GM21529 (cell line): ENCODE results near the gene MYEOV.

Experiments used
- ATAC-seq: cut with Tn5 transposase; IDR thresholded peaks from one replicate; pipeline ENCODE4 v1.9.1; 2021; ENCODE audit not compliant: unreplicated experiment

The MYEOV gene

DNA sequence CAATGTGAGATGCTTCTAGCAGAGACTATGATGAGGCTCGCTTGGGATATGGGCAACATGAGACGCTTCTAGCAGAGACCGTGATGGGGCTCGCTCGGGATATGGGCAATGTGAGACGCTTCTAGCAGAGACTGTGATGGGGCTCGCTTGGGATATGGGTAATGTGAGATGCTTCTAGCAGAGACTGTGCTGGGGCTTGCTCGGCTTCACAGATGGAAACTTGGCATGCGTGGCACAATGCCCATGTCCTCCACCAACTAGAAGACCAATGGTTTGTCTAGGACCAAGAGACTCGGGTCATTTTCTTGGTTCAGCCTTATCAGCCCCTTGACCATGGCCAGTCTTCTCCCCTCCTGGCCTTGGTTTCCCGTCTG, 7.1 kb downstream of the MYEOV start:
- ATAC-seq = no peak

DNA sequence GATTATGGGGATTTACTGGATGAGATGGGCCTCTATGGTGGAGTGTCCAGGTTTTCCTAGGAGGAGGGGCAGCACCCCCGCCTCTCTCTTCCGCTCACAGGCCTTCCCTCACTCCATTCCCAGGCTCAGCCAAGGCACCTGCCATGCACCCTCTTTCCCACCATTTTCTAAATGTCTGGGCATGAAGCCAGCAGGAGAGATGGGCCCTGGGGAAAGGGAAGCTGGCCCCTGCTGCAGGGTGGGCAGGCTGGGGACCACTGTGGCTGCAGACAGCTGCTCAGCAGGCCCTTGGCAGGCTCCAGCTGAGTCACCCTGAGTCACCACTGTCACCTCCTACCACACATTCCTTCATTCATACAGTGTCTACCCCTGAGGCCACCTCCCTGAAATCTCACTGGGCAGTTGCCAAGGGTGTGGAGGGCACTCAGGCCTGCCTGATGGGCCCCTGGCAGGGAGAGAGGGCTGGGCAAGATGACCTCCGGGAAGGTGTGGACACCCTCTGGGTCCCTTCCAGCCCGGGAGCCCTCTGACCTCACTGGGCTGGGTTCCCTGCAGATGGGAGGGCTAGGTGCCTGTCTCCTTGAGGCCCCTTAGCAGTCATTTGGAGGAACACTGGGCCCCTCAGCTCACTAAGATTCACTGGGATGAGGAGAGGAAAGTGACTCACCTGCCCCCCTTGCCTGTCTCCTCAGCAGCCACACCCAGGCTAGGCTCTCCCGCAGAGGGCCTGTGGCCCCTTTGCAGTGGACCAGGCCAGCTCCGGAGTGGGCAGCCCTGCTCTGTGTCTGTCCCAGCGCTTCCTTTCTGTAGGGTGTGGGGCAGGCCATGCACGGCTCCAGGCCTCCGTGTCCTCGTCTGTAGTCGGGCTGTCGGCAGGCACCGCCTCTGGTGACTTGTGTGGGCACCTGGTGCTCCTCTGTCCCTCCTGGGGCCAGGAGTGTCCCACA, 7.8 kb downstream of the MYEOV start:
- ATAC-seq = no peak

DNA sequence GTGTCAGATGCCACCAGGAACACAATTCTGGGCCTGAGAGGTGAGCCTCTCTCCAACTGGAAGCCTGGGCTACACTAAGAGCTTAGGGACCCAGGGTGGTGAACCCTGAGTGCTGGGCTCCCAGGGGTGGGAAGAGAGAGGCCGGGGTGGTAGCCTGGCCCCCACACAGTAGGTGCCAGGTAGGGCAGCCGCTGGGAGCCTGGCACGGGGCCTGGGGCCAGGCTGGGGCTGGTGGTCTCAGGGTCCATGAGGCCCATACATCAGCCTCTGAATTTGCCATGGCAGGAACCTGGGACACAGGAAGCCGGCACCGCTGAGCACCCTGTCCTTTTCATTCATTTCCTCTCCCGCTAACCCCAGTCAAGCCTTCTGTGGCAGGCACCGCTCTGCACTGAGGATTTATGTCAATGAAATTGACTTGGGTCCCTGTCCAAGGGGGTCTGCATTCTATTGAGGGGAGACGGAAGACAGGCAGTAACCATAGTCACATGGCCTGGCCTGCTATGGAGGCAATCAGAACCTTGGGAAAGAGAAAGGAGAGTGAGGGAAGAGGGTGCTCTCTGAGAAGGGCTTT, 8.6 kb downstream of the MYEOV start:
- ATAC-seq = no peak

DNA sequence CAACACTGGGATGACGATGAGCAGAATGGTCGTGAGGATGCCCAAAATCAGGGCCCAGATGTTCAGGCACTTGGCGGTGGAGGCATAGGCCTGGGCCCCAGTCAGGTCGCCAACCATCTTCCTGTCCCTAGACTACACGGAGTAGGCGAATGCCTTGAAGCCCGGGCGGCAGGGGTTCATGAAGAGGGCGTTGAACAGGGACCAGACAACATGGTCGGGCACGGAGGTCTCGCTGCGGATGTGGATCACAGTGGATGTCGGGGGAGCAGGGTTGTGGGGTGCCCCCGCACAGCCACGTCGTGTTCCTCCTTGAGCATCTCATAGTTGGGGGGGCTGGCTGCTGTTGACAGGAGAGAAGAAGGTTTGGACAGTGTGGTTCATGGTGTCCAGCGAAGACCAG, 9.5 kb downstream of the MYEOV start:
- ATAC-seq = no peak

DNA sequence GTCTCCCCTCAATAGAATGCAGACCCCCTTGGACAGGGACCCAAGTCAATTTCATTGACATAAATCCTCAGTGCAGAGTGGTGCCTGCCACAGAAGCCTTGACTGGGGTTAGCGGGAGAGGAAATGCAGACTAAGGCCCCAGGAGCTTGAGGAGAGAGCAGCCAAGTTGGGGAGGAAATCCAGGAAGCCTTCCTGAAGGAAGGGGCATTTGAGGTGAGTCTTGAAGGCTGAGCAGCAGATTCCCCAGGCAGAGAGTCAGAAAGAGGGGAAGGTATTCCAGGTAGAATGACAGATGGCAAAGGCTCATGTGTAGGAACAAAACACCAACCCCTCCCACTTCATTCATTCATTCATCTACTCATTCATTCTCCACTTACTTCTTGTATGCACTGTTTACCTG, 10.3 kb downstream of the MYEOV start:
- ATAC-seq = no peak

DNA sequence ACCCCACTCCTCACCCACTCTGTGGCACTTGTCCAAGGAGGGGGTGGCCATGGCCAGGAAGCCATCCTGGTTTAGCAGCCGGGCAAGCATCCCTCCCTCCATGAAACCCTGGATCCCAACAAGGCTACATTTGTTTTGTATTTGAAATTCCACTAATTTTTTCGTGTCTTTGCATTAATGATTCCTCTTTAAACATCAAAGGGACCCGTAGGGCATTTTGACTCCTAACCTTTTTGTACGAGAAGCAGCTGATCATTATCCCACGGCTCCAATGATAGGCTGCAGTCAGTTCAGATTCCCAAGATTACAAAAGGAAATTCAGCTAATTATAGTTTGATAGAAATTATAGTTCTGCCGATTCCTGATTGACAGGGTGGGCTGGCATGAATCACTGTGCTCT, 10.7 kb downstream of the MYEOV start:
- no peak for ATAC-seq

DNA sequence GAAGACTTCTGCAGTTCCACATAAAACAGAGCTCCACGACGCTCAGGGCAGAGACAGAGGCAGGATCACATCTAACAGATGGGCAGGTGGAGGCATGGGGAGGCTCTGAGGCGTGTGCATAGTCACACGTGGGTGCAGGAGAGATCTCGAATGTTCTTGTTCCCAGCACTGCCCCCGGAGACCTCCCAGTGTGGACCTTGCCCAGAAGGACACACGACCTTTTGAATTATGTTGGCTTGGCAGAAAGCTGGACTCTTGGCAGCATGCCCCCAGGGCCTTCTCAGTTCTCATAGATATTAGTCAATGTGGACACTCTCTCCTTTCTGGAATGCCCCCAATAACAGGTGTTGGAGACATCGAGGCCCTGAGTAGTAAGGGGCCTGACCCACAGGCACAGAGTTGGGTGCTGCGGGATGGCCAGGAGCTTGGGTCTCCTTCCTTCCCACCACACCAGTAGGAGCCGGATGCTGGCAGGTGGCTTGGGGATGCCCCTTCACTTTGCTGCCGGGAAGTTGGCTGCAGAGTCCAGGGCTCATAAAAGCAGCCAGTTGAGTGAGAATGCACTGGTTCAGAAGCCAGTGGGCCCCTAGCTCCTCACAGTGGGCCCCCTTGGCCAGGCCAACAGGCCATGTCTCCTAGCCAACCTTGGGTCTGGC, 12.1 kb downstream of the MYEOV start:
- ATAC-seq = no peak

DNA sequence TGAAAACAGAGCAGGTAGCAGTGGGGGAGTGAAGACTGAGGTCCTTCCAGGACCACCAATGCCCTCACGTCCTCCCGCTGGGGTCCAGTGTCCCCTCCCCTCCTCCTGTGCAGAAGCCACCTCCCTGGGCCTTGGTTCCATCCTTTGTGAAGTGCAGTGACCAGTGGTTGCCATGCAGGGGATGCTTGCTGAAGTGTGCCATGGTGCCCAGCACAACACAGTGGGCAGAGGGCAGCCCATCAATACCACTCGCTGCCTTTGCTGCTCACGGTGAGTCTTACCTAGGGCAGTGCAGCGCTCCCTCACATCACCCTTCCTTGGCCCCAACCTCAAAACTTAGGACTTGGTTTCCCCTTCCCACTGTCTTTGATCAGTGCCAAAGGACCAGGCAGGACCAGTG, 12.9 kb downstream of the MYEOV start:
- ATAC-seq = no peak

DNA sequence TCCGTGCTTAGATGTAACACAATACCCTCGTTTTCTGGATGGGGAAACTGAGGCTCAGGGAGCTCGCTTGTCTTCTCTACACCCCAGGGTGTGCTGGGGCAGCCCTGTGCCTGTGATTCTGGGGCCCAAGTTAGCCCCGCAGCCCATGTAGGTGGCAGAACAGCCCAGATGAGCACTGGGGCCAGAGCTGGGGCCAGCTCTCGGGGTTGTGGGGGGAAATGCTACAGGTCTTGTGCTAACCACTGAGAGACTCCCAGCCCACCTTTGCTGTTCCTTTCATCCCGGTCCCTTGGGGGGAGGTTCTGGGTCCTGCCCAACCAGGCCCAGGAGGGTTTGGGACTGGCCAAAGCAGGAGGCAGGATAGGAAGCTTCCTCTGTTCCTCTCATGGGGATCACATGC, 13.5 kb downstream of the MYEOV start:
- no peak for ATAC-seq

DNA sequence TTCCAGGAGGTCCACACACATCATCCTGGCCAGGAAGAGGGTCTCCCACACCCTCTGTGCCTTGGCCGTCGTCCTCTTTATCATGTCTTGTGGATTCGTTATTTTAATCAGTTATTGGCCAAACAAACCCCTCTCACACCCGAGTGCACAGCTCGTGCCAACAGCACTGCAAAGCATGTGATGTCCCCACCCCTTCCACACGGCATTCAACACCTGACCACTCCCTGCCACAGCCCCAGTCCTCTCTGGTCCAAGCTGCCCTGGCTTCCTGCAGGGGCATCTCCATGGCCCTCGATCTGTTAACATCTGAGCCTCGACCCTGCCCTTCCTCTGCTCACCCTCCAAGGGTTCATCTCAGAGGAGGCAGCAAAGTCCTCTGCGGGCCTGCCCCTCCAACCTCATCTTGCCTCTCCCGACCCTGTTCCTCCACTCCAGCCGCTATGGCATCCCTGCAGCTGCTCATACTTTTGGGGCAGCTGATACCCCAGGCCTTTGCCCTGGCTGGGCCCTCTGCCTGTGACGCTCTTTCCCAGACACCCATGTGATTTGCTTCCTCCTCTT, 14.0 kb downstream of the MYEOV start:
- no peak for ATAC-seq

DNA sequence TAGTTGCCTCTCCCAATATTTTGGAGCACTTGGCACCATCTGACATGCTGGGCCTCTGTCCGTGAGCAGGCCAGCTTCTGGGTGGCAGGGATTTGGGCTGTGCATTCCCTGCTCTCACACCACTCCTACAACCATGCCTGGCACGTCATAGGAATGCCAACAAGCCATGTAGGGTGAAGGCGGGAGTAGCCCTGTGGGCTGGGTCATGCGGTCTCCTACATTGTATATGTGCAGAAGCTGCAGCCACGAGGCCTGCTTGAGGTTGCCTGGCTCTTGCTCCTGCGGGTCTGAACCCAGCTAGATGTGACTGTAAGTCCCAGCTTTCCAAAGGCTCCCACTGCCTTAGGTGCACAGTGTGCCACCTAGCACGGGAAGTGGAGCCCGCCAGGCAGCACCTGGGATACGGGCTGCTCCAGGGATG, 14.5 kb downstream of the MYEOV start:
- no peak for ATAC-seq

DNA sequence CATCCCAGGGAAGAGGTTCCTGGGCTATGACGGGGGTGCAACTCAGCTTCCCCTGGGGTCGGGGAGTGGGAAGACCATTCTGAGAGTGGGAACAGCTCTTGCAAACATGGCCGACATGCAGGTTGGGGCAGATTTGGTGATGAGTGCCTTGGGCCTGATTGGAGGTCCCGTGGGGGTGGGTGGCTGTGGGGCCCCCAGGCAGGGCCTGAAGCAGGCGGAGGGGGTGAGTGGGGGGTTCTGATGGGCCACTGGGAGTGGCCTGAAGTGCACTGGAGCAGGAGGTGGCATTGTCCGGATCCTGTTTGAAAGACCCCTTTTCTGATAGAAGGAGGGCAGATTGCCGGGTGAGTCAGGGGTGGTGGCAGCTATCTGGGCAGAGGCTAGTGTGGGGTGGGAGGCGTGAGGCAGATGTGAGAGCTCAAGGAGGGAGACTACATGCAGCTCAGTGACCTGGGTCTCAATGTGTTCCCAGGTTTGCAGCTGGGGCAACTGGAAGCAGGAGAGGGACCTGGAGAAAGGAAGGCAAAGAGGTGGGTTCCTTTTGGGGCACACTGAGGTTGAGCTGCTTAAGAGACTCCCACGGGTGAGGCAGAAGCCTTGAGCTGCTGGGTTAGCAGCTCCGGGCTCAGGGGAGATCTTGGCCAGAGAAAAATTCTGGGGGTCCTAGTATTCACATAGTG, 15.1 kb downstream of the MYEOV start:
- no peak for ATAC-seq

DNA sequence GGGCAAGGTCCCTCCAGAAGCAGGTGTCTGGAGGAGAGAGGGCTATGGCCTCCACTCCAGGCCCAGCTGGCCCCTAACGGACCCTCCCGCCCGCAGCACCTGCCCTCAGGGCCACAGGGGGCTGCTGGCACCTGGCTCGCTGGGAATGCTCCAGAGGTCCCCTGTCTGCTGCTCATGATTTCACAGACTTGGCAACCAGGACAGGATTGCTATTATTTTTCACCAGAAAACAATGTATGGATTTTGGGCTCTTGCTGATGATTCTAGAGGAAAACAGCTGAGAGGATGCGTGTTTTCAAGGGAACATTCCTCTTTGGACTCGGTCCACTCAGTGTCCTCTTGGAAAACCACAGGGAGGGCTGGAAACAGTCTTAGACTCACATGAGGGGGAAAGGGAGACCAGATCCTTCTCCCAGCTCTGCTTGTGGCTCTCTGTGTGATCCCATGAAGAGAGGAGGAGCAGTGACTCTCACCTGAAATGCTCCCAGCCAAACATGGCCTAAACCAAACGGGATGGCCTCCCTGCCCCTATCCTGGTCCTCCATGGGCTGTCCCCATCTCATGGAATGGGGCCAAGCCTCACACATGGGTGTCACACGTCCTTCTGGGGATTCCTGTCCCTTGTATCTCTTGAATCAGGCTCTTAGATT, 15.8 kb downstream of the MYEOV start:
- ATAC-seq = no peak

DNA sequence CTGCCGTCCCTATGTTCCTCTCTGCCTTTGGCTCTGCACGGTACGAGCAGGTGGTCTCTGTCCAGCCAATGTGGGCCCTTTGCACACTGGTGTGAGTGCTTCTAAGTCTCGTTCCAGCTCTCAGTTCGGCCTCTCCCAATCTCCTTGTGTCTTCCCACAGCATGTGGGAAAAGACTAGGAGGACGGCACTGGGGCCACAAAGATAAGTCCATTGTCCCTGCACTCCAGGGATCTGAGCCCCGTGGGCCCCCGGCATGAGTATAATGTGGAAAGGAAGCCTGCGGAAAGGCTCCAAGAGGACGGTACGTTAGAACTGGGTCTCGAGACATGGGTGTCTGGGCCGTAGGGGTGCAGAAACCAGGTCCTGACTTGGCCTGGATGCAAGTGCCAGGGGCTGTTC, 16.4 kb downstream of the MYEOV start:
- ATAC-seq = no peak

DNA sequence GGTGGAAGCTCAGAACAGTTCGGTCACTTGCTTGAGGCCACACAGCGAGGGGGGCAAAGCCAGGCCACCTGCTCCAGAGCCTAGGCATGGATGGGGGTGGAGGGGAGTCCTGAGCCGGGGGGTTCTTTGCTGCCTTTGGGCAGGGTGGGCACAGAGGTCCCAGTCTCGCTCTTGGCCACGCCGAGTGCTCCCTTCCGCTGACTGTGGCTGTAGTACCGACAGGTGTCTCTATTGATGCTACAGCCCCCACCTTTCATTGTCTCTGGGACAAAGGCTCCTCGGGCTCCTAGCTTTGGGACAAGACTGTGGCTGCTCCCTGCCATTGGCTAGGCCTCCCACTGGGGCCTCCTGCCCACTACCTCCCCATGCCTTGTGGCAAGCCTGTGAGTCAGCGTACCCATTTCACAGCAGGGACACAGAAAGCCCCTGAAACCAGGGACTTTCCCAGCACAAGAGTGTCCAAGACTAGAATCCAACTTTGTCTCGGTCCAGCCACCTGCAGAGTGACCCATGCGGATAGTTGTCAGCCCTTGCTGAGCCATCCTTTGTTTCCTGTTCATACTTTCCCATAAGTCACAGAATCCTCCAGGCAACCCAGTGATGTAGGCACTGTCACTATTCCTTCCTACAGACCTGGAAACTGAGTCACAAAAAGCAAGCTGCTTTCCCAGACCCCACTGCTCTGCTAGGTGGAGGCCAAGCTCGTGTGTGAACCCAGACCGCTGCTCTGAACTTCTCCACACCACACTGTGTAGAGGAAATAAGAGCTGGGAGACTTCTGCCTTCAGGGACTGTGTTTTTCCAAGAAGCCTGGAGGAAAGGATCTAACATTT, 17.2 kb downstream of the MYEOV start:
- ATAC-seq = no peak

DNA sequence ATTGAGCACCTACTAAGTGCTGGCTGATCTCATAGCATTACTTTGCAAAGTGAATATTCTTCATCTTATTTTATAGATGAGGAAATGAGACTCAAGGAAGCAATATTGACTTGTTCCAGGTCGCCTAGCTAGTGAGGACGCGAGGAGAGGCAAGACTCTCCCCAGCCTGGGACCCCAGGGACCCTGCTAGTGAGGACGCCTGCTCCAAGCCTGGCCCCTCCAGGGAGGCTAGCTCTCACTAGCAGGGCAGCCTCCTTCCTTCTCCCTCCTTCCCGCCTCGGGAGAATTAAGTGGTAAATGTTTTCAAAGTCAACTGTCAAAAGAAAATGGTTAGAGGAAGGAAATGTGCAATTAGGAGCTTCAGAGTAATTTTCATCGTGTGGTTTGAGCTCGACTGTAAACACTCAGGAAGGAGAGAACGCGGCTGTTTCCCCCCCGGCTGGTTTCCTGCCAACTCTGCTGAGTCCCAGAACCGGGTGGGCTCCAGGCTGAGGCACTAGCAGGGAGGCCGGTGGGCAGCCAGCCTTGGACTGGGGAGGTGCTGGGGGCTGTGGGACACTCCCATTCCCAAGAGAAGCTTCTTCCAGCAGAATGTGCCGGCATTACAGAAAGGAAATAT, 17.9 kb downstream of the MYEOV start:
- no peak for ATAC-seq

DNA sequence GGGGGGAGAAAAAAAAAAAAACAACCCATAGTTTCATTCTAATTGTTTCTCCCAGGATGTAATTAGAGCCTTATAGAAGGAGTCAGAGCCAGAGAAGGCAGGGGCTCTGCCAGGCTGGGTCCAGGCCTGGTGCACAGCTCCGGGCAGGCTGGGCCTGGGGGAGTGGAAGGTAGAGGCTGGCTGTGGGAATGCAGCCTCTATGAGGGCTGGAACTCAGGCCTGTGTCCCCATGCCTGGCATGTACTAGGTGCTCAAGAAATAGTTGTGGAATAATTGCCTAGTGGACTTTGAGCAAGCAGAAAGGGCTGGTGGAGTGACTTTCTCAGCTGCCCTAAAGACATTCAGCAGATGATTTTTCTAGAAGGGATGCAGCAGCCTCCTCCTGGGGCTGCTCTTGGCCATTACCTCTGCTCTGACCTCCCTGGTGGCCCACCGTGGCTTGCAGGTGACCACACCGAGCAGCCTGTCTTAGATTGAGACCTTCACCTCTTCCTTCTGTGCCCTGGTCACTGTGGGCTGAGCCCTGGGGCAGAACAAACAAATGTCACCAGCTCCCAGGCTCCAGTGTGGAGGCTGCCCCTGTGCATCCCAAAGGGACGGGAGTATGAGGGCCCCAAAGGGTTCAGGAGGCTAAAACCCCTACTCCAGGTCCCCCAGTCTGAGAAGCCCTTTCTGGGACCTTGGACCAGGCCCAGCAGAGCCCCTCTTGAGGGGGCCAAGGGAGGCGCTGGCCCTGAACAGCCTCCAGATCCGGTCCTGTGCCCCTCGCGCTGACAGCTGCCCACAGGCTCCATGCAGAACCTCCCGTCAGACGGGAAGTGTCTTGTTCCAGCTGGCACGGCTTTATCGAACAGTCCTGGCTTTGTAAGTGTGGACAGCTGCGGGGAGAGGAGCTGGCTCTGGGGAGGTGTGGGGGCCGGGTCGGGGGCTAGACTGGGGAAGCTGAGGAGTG, 18.8 kb downstream of the MYEOV start:
- no peak for ATAC-seq

DNA sequence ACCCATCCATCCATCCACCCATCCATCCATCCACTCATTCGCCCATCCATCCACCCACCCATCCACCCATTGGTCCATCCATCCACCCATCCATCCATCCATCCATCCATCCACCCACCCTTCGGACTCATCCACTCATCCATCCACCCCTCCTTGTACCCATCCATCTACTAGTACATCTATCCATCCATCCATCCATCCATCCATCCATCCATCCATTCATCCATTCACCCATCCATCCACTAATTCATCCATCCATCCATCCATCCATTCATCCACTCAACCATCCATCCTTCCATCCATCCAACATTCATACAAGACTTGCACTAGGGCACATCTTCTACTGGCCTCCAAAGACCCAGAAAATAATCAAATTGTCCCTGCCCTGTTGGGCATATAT, 20.0 kb downstream of the MYEOV start:
- ATAC-seq = no peak
